ENCODE measurements around the gene CYP2C8.

DNA sequence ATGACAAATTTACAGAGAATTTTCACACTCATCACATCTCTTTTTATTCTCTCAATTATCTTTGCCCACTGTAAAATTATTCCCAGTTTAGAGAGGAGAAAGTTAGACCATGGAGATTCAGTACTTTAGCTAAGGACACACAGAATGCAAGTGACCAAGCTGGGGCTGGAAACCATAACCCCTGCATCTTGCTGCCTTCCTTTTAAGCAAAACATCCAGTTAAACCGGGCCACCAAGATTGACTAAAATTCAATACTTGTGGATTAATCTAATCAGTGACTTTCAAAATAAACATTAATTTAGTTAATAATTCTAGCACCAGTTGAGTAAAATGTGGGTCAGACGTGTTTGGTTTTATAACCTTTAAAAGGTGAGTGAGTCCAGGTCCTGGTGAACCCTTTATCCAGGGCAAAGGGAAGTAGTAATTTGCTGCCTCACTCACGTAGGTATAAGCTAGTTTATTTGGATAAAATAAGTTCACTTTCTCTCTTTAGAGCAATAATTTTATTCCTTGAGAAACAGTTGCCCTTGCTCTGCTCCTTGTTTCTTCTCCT is 1.9 kb upstream of the CYP2C8 start:
- TF ChIP-seq, protein P1, sequence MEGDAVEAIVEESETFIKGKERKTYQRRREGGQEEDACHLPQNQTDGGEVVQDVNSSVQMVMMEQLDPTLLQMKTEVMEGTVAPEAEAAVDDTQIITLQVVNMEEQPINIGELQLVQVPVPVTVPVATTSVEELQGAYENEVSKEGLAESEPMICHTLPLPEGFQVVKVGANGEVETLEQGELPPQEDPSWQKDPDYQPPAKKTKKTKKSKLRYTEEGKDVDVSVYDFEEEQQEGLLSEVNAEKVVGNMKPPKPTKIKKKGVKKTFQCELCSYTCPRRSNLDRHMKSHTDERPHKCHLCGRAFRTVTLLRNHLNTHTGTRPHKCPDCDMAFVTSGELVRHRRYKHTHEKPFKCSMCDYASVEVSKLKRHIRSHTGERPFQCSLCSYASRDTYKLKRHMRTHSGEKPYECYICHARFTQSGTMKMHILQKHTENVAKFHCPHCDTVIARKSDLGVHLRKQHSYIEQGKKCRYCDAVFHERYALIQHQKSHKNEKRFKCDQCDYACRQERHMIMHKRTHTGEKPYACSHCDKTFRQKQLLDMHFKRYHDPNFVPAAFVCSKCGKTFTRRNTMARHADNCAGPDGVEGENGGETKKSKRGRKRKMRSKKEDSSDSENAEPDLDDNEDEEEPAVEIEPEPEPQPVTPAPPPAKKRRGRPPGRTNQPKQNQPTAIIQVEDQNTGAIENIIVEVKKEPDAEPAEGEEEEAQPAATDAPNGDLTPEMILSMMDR (IDR thresholded peaks at IDR 0.05) = no peak
- no peak for TF ChIP-seq POLR2A (IDR thresholded peaks at IDR 0.05)
- no peak for TF ChIP-seq EP300 (IDR thresholded peaks at IDR 0.05)

All from ovary (tissue), 3 donors.